GM12801 (cell line): ENCODE results near the gene ARL13B.

ENCODE experiments used
- TF ChIP-seq, protein P1 (sequence below): IDR thresholded peaks from one replicate; pipeline ENCODE4 v1.5.1; 2011; ENCODE audit warnings: control low read depth; ENCODE audit not compliant: insufficient read length; ENCODE audit errors: extremely low read depth

Gene ARL13B

DNA sequence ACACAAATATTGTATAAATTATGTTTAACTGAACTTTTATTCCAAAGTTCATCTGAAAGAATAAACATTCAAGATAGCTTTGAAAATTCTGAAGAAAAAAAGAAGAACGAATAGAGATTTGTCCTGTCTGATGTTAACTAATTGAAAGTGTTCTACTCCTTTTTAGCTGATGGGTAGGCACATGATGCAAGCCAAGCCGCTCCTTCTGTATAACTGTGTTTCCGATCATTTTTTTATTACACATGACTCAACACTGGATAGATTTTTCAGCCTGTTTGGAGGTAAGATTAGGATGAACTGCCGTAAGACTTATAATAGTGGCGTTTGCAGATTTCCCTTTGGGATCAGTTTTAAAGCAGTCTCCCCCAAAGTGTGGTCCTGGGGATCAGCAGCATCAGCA, 101.9 kb downstream of the ARL13B start:
- TF ChIP-seq, protein P1, sequence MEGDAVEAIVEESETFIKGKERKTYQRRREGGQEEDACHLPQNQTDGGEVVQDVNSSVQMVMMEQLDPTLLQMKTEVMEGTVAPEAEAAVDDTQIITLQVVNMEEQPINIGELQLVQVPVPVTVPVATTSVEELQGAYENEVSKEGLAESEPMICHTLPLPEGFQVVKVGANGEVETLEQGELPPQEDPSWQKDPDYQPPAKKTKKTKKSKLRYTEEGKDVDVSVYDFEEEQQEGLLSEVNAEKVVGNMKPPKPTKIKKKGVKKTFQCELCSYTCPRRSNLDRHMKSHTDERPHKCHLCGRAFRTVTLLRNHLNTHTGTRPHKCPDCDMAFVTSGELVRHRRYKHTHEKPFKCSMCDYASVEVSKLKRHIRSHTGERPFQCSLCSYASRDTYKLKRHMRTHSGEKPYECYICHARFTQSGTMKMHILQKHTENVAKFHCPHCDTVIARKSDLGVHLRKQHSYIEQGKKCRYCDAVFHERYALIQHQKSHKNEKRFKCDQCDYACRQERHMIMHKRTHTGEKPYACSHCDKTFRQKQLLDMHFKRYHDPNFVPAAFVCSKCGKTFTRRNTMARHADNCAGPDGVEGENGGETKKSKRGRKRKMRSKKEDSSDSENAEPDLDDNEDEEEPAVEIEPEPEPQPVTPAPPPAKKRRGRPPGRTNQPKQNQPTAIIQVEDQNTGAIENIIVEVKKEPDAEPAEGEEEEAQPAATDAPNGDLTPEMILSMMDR: no peak

DNA sequence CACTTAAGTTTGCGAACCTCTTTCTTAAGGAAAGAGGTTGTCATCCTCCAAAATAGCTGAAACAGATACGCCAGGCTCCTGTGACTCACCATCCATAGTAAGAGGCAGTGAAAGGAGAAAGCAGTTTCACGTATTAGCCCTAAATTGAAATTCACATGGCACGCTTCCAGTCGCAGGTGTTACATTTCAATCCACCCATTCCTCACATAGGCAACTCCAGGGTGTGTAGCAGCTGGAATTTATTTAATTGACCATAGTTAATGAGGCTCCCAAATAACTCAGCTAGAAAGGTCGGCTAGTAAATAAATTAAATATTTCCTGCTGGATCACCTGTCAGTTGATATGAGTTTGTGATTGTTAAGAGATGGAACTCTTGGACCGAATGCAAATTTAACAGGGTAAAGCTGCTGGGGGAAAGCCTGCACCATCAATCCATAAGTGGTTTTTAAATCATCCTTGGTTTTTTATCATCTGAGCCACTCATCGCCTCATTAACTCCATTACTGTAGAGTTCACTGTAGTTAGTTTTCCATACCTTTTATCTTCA, 102.5 kb downstream of the ARL13B start:
- TF ChIP-seq, protein P1: no peak

DNA sequence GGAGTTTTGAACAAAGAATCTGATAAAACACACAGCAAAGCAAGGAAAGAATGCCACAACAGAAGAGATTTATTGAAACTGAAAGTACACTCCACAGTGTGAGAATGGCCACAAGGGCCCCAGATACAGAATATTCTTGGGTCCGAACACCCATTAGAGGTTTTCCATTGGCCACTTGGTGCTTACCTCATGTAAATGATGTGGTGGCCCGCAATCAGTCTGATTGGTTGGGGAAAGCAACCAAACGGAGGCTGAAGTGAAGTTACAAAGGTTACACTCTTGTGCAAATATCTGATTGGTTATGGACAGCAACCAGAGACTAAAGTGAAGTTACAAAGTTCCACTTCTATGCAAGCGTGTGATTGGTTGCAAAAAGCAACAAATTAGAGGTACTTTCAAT, 103.3 kb downstream of the ARL13B start:
- TF ChIP-seq, protein P1: no peak

DNA sequence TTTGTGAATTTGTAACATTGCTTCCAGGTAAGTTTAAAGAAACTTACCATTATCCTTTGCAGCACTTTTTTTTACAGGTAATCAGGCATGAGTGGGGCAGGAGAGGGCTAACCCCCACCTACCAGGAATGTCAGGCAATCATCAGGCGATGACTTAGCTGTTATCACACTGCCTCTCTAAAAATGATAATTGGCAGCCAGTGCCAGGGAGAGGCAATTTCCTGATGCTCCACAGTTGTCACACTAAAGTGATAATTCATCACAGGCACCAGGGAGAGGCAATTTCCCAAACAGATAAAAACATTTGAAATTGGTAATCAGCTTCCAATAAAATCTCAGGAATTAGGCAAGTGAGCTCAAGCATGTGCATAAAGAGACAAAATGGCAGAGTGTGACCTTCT, 109.2 kb downstream of the ARL13B start:
- TF ChIP-seq, protein P1: no peak

DNA sequence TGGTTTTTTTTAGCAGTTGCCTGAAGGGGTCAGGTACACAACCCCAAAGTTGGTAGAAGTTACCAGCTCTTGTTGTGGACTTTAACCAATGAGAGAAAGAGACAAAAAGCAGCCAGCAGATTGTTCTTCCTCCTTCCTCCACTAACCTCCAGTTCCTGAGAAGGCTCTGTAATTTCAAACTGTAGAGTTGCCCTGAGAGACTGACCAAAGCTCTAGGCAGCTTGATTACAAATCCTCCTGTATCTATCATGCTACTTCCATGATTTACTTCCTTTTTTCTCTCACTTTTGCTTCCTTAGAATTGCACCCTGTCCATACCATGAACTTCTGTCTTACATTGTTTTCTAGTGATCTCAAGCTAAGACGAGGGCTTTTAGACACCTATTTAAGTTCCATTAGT, 112.1 kb downstream of the ARL13B start:
- TF ChIP-seq, protein P1: no peak

DNA sequence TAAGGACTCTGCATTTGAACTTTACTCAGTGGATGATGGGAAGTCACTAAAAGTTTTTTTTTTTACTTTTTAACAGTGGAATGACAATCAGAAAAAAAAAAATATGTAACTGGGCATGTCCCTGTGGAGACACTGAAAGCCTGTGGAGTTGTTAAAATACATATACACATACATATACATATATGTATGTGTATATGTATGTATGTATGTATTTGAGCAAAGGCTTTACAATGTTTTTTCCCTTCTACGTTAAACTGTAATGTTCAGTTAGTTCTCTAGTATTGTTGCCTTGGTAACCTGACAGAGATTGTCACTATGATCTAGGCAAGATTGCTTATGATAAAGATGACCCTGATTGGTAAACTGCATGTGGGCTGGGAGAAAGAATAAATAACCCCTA, 113.2 kb downstream of the ARL13B start:
- TF ChIP-seq, protein P1: no peak

DNA sequence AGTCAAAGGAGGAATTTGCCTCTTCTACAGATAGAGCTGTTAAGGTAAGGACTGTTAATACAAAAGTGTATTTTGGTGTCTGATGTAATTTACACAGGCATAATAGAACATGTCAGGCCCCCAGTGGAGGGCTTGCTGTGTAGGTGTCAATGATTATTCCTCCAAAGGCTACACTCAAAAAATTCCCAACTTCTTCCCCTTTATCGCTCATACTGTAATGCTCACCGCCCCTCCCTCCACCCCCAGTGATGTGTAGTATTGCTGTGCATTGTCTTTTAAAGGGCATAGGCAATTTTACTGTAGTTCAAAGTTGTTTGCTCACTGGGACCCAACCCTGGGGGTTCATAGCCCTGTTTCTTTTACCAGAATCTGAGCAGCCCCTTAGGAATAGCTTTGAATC, 115.2 kb downstream of the ARL13B start:
- TF ChIP-seq, protein P1: no peak
